HepG2 (cell line): ENCODE data around the gene CCNG1. TPM values are rescaled to one million over a fixed set of nuclear protein-coding genes. Genes with fewer than 3 reads are reported as not detected.

Experiments used
- ATAC-seq: fragments of 200-7000 bp; cut with Tn5 transposase; 3 replicates; pipeline ENCODE4 v1.9.1; 2020; ENCODE audit warnings: mild to moderate bottlenecking, moderate library complexity
- BruUV-seq: library from RNA; stranded (reverse); fragments of 400-500 nt; replicated peaks from 2 replicates; lab custom pipeline; 2021; lab: Mats Ljungman, UMichigan
- CTCF ChIA-PET: fragments of 300-600 bp; formaldehyde crosslinking; extraction: SDS; loops from one replicate; lab custom pipeline; 2021; ENCODE audit warnings: low total read pairs, inconsistent platforms, low intra/inter-chr PET ratio; lab: Yijun Ruan, JAX
- POLR2A ChIA-PET: fragments of 350-600 bp; sonication (Branson Sonifier 250); formaldehyde crosslinking; loops from one replicate; lab custom pipeline; 2020; ENCODE audit warnings: antibody characterized with exemption, inconsistent platforms; lab: Yijun Ruan, JAX
- DNase-seq: peaks from one replicate; pipeline ENCODE4 v3.0.0-alpha.2; 2015; ENCODE audit warnings: low spot score
- FAIRE-seq: peaks from 3 replicates; lab custom pipeline; 2011; peaks lifted over from hg19 to GRCh38; lab: Jason Lieb, UNC
- H2AFZ ChIP-seq: one replicate; pipeline ENCODE4 v1.6.1; 2011; ENCODE audit warnings: low read length, inconsistent platforms
- H3K27ac ChIP-seq: fragments of 300-600 bp; 3 replicates; pipeline ENCODE4 v1.8.0; 2011; ENCODE audit warnings: mixed run types, mild to moderate bottlenecking, mixed read lengths, low read length, inconsistent platforms; ENCODE audit not compliant: insufficient read depth; ENCODE audit errors: extremely low read length
- H3K27me3 ChIP-seq, 2 experiments: fragments of 200-600 bp in 1 of 2; 2 replicates in 1 of 2; 3 replicates in 1 of 2; pipeline versions ENCODE4 v1.6.0 to v1.8.0; 2011; ENCODE audit warnings: low read length in 2 of 2, mild to moderate bottlenecking in 2 of 2, moderate library complexity in 2 of 2, inconsistent platforms in 1 of 2; ENCODE audit not compliant: insufficient read depth in 2 of 2, control insufficient read depth in 1 of 2
- H3K36me3 ChIP-seq, 2 experiments: fragments of 200-600 bp in 1 of 2; replicated peaks in 1 of 2; 2 replicates in 1 of 2; 3 replicates in 1 of 2; pipeline versions ENCODE4 v1.5.1 to v1.8.0; 2011; ENCODE audit warnings: low read length in 2 of 2, inconsistent platforms in 1 of 2; ENCODE audit not compliant: insufficient read depth in 2 of 2, control insufficient read depth in 1 of 2
- H3K4me1 ChIP-seq: 2 replicates; pipeline ENCODE4 v1.5.1; 2012; ENCODE audit warnings: low read length, inconsistent platforms; ENCODE audit not compliant: insufficient read depth
- H3K4me2 ChIP-seq: 2 replicates; pipeline ENCODE4 v1.6.0; 2011; ENCODE audit warnings: low read depth, low read length, inconsistent platforms
- H3K4me3 ChIP-seq, 3 experiments: fragments of 200-600 bp in 1 of 3; sonication (generic), shearing (Covaris generic) in 1 of 3; replicated peaks in 1 of 3; 2 replicates each; pipeline ENCODE4 v1.5.1; 2011 to 2016; ENCODE audit warnings: low read length in 3 of 3, inconsistent platforms in 2 of 3, low read depth in 2 of 3, mild to moderate bottlenecking in 2 of 3, control low read depth in 1 of 3, mixed read lengths in 1 of 3; ENCODE audit not compliant: insufficient read depth in 1 of 3
- H3K79me2 ChIP-seq: one replicate; pipeline ENCODE4 v1.6.1; 2011; ENCODE audit warnings: low read length, inconsistent platforms; ENCODE audit not compliant: insufficient read depth
- H3K9ac ChIP-seq: 2 replicates; pipeline ENCODE4 v1.6.0; 2011; ENCODE audit warnings: mild to moderate bottlenecking, low read depth, low read length, inconsistent platforms; ENCODE audit not compliant: insufficient read depth
- H3K9me3 ChIP-seq: 2 replicates; pipeline ENCODE4 v1.5.1; 2012; ENCODE audit warnings: mild to moderate bottlenecking, low read length
- H4K20me1 ChIP-seq: 2 replicates; pipeline ENCODE4 v1.6.0; 2011; ENCODE audit warnings: inconsistent platforms, mild to moderate bottlenecking, low read length, moderate library complexity; ENCODE audit not compliant: insufficient read depth
- MIER2 ChIP-seq: IDR thresholded peaks from 2 replicates; pipeline ENCODE4 v1.6.1; 2016; ENCODE audit warnings: missing biosample characterization, missing genetic modification reagents
- NAIF1 ChIP-seq: sonication (generic); formaldehyde crosslinking; IDR thresholded peaks from 2 replicates; pipeline ENCODE4 v1.5.0; 2020; ENCODE audit warnings: mild to moderate bottlenecking, missing genetic modification reagents, borderline replicate concordance
- RAD21 ChIP-seq: fragments of 450-650 bp; formaldehyde crosslinking; IDR thresholded peaks from 2 replicates; pipeline ENCODE4 v1.5.0; 2020; ENCODE audit warnings: mild to moderate bottlenecking
- RXRA ChIP-seq: sonication (generic); formaldehyde crosslinking; IDR thresholded peaks from 2 replicates; pipeline ENCODE4 v1.5.1; 2020; ENCODE audit warnings: missing genetic modification reagents
- TARDBP ChIP-seq: sonication (generic); formaldehyde crosslinking; IDR thresholded peaks from 2 replicates; pipeline ENCODE4 v1.8.0; 2022; ENCODE audit warnings: mild to moderate bottlenecking, missing genetic modification reagents
- TRIM24 ChIP-seq: sonication (generic); formaldehyde crosslinking; IDR thresholded peaks from 2 replicates; pipeline ENCODE4 v1.8.0; 2022; ENCODE audit warnings: mild to moderate bottlenecking, missing genetic modification reagents
- ZNF276 ChIP-seq: sonication (generic); formaldehyde crosslinking; IDR thresholded peaks from 2 replicates; pipeline ENCODE4 v1.4.0; 2020; ENCODE audit warnings: mild to moderate bottlenecking, low read depth, missing genetic modification reagents
- ZNF879 ChIP-seq: sonication (generic); formaldehyde crosslinking; IDR thresholded peaks from 2 replicates; pipeline ENCODE4 v1.8.1; 2023; ENCODE audit warnings: missing genetic modification reagents
- WGBS: methylation state at CpG from one replicate; pipeline ENCODE4 v1.1.6; 2017; ENCODE audit warnings: low lambda C conversion rate; 5-methylcytosine and 5-hydroxymethylcytosine counted together
- in situ Hi-C: cut with HindIII; loops from 2 replicates; pipeline ENCODE4 v1.10.0; 2017; ENCODE audit warnings: low pct_unique_long_range_greater_than_20kb; ENCODE audit not compliant: extremely low pct_ligation_motif_present
- intact Hi-C: fragments of 100-400 bp; cut with micrococcal nuclease; formaldehyde crosslinking; loops from one replicate; pipeline ENCODE4 v1.10.0; 2022; ENCODE audit not compliant: unreplicated experiment
- polyA plus RNA-seq, 8 experiments: library from polyadenylated mRNA; depleted of rRNA in 3 of 8; stranded (reverse) in 7 of 8; unstranded in 1 of 8; fragments of >200 nt; fragmentation: Illumina TruSeq in 4 of 8; extraction: Trizol in 4 of 8; gene quantifications; 2 replicates each; pipeline versions ENCODE4 v1.2.1 to v1.2.3, GENCODE V29; 2011 to 2016; ENCODE audit warnings: low read depth in 4 of 8, missing spikeins in 1 of 8, mixed read lengths in 1 of 8; ENCODE audit not compliant: insufficient read depth in 1 of 8
- total RNA-seq, 5 experiments: library from RNA; depleted of rRNA; stranded (reverse); fragments of >200 nt; fragmentation: Illumina TruSeq; extraction: Trizol; gene quantifications; 2 replicates each; pipeline ENCODE4 v1.2.3, GENCODE V29; 2016; ENCODE audit warnings: low read depth in 1 of 5

Gene CCNG1
- total and polyA plus RNA-seq, 2 of the 13 experiments (the other 11 are each of a cell fraction or from before 2014, with no cell fraction given) = 181 to 353 TPM

GRCh38 chr5:163448491-163448890, 11.1 kb downstream of the CCNG1 start (continued):
- TF ChIP-seq ZNF276 (no peak), RAD21 (CRISPR knock-in tag) (no peak), ZNF879 (CRISPR knock-in tag) (no peak)

- Histone ChIP-seq H3K9me3 (no peaks in the 10 kb centered on the region), H4K20me1 (no peaks in the 10 kb centered on the region), H2AFZ (no peak overlapping the region), H3K4me3 (no peak overlapping the region), H3K4me2 (no peak overlapping the region), H3K36me3 (peaks cover 2 to 12% of the 10 kb centered on the region in 2 experiments; a peak in 4 of 5 replicates), H3K27me3 (no peaks in the 10 kb centered on the region), H3K9ac (no peak overlapping the region), H3K79me2 (peaks cover 2% of the 10 kb centered on the region), H3K27ac (no peak overlapping the region)
- in situ Hi-C loops (no loop called here), intact Hi-C loops (no loop called here)
- 95% methylated on average over 7 of the region's 8 CpGs for WGBS
- no peak for FAIRE-seq
- DNase-seq = no peak
- ChIA-PET POLR2A (interaction anchor here (4.5 kb wide), 1 partner anchor 8 kb away, joined by 23 read pairs; the partner anchor contains the start of genes HMMR and NUDCD2), CTCF (no interaction called here)
- no TSS peak for BruUV-seq
- TF ChIP-seq TRIM24 (CRISPR knock-in tag) = no peak
- TF ChIP-seq NAIF1 (CRISPR knock-in tag) = no peak
- no peak for TF ChIP-seq TARDBP
- no peak for TF ChIP-seq RXRA
- TF ChIP-seq MIER2 (CRISPR knock-in tag) = no peak
- TF ChIP-seq, all 625 proteins: peak for 0
- ATAC-seq = peak; percentile 51
- no peaks in the 10 kb centered on the region for H3K4me1 ChIP-seq
Measured at GRCh38 chr5:163451489-163451888, 14.1 kb downstream of the CCNG1 start.
